K562 (cell line): Measurements from ENCODE around the gene CUL9. TPM values are rescaled to one million over a fixed set of nuclear protein-coding genes. Genes with fewer than 3 reads are reported as not detected.

Source experiments
- ATAC-seq: fragments of 200-7000 bp; cut with Tn5 transposase; 3 replicates; pipeline ENCODE4 v1.9.1; 2020; ENCODE audit warnings: moderate library complexity
- BruUV-seq: library from RNA; stranded (reverse); fragments of 400-500 nt; replicated peaks from 2 replicates; lab custom pipeline; 2021; lab: Mats Ljungman, UMichigan
- CTCF ChIA-PET: fragments of 300-600 bp; formaldehyde crosslinking; extraction: SDS; loops from one replicate; lab custom pipeline; 2021; ENCODE audit warnings: low intra/inter-chr PET ratio; lab: Yijun Ruan, JAX
- POLR2A ChIA-PET: fragments of 300-600, 350-650 bp; sonication (Branson Sonifier 250); formaldehyde crosslinking; extraction: SDS; loops from one replicate; lab custom pipeline; 2021; ENCODE audit warnings: antibody characterized with exemption, inconsistent platforms; lab: Yijun Ruan, JAX
- DNase-seq, 4 experiments: peaks; one replicate each; pipeline versions ENCODE4 v3.0.0 to v3.0.0-alpha.2; 2011 to 2018; ENCODE audit warnings: low spot score in 3 of 4, mixed read lengths in 3 of 4; ENCODE audit errors: extremely low read depth in 1 of 4
- FAIRE-seq: peaks from 2 replicates; lab custom pipeline; 2011; peaks lifted over from hg19 to GRCh38; lab: Jason Lieb, UNC
- H2AFZ ChIP-seq: 2 replicates; pipeline ENCODE4 v1.6.0; 2011; ENCODE audit warnings: low read depth, low read length, control low read depth, inconsistent platforms
- H3K27ac ChIP-seq: fragments of 200-600 bp; 3 replicates; pipeline ENCODE4 v1.8.0; 2011; ENCODE audit warnings: low read depth, mild to moderate bottlenecking, control low read depth, inconsistent platforms, low read length, moderate library complexity, mixed read lengths; ENCODE audit errors: extremely low read depth
- H3K27me3 ChIP-seq, 2 experiments: fragments of 300-600 bp in 1 of 2; 2 replicates in 1 of 2; 3 replicates in 1 of 2; pipeline versions ENCODE4 v1.6.0 to v1.8.0; 2011; ENCODE audit warnings: inconsistent platforms in 2 of 2, low read length in 2 of 2, mild to moderate bottlenecking in 1 of 2, mixed read lengths in 1 of 2, moderate library complexity in 1 of 2; ENCODE audit not compliant: control insufficient read depth in 2 of 2, insufficient read depth in 2 of 2
- H3K36me3 ChIP-seq: fragments of 300-600 bp; 3 replicates; pipeline ENCODE4 v1.8.0; 2011; ENCODE audit warnings: mild to moderate bottlenecking, low read length, inconsistent platforms; ENCODE audit not compliant: control insufficient read depth, insufficient read depth
- H3K4me1 ChIP-seq, 2 experiments: fragments of 200-600 bp in 1 of 2; replicated peaks in 1 of 2; 2 replicates in 1 of 2; 3 replicates in 1 of 2; pipeline versions ENCODE4 v1.5.1 to v1.8.0; 2011; ENCODE audit warnings: inconsistent platforms in 2 of 2, low read length in 2 of 2, mild to moderate bottlenecking in 1 of 2, mixed read lengths in 1 of 2, moderate library complexity in 1 of 2; ENCODE audit not compliant: control insufficient read depth in 2 of 2, insufficient read depth in 2 of 2
- H3K4me2 ChIP-seq: 2 replicates; pipeline ENCODE4 v1.6.1; 2011; ENCODE audit warnings: low read length, control low read depth, inconsistent platforms, mixed read lengths; ENCODE audit not compliant: insufficient read depth
- H3K4me3 ChIP-seq: fragments of 200-600 bp; sonication (generic), shearing (Covaris generic); 2 replicates; pipeline ENCODE4 v1.5.1; 2016; ENCODE audit warnings: control low read depth, inconsistent platforms
- H3K79me2 ChIP-seq: fragments of 200-600 bp; 3 replicates; pipeline ENCODE4 v1.8.0; 2011; ENCODE audit warnings: low read length, inconsistent platforms; ENCODE audit not compliant: control insufficient read depth, insufficient read depth
- H3K9ac ChIP-seq, 2 experiments: 2 replicates each; pipeline versions ENCODE4 v1.6.0 to v1.6.1; 2011; ENCODE audit warnings: low read depth in 2 of 2, low read length in 2 of 2, control low read depth in 1 of 2, inconsistent platforms in 1 of 2, mild to moderate bottlenecking in 1 of 2, mixed read lengths in 1 of 2; ENCODE audit not compliant: insufficient read depth in 1 of 2
- H3K9me1 ChIP-seq: one replicate; pipeline ENCODE4 v1.6.0; 2011; ENCODE audit warnings: inconsistent platforms, mild to moderate bottlenecking, low read length, moderate library complexity; ENCODE audit not compliant: control insufficient read depth, insufficient read depth
- H3K9me3 ChIP-seq: replicated peaks from 2 replicates; pipeline ENCODE4 v1.5.1; 2011; ENCODE audit warnings: low read depth, low read length, inconsistent platforms; ENCODE audit not compliant: control insufficient read depth, insufficient read depth
- H4K20me1 ChIP-seq: replicated peaks from 2 replicates; pipeline ENCODE4 v1.6.1; 2011; ENCODE audit warnings: low read length, inconsistent platforms, mixed read lengths; ENCODE audit not compliant: control insufficient read depth, insufficient read depth
- ATF1 ChIP-seq, 2 experiments: fragments of 450-650 bp in 1 of 2; IDR thresholded peaks; 2 replicates each; pipeline ENCODE4 v1.6.1; 2016; ENCODE audit warnings: missing compliant biosample characterization in 1 of 2, missing genetic modification characterization in 1 of 2
- CREM ChIP-seq: IDR thresholded peaks from 2 replicates; pipeline ENCODE4 v1.6.1; 2014; ENCODE audit warnings: antibody characterized with exemption, low read depth
- FIP1L1 ChIP-seq: fragments of 200-400 bp; formaldehyde crosslinking; IDR thresholded peaks from 2 replicates; pipeline ENCODE4 v1.6.1; 2018; ENCODE audit warnings: mild to moderate bottlenecking, low read depth, low read length; ENCODE audit not compliant: poor library complexity, severe bottlenecking
- HSF4 ChIP-seq: fragments of 250-450 bp; sonication (Bioruptor Pico); IDR thresholded peaks from 2 replicates; pipeline ENCODE4 v2.1.2; 2022; ENCODE audit warnings: mild to moderate bottlenecking, moderate library complexity, borderline replicate concordance
- KDM1A ChIP-seq, 2 experiments: fragments of 450-650 bp; IDR thresholded peaks; 2 replicates each; pipeline ENCODE4 v1.6.1; 2016; ENCODE audit warnings: mild to moderate bottlenecking in 2 of 2
- KDM4B ChIP-seq, 2 experiments: fragments of 450-650 bp in 1 of 2; sonication (generic) in 1 of 2; IDR thresholded peaks; 2 replicates each; pipeline ENCODE4 v1.6.1; 2016 to 2017; ENCODE audit warnings: borderline replicate concordance in 2 of 2, antibody characterized with exemption in 1 of 2, low read depth in 1 of 2, mild to moderate bottlenecking in 1 of 2
- KLF16 ChIP-seq: IDR thresholded peaks from 2 replicates; pipeline ENCODE4 v1.6.1; 2016; ENCODE audit warnings: antibody characterized with exemption
- MYC ChIP-seq, 2 experiments: fragments of 250-450 bp in 1 of 2; sonication (Bioruptor Pico) in 1 of 2; IDR thresholded peaks; 2 replicates each; pipeline versions ENCODE4 v1.5.1 to v1.6.1; 2012 to 2021; ENCODE audit warnings: low read depth in 2 of 2, borderline replicate concordance in 1 of 2, improper control_type of control experiment in 1 of 2, low read length in 1 of 2, mild to moderate bottlenecking in 1 of 2, moderate library complexity in 1 of 2
- NCOR1 ChIP-seq: fragments of 450-650 bp; IDR thresholded peaks from 2 replicates; pipeline ENCODE4 v1.6.1; 2016; ENCODE audit warnings: mild to moderate bottlenecking, moderate library complexity
- NONO ChIP-seq, 2 experiments: fragments of 200-400 bp in 1 of 2; fragments of 450-650 bp in 1 of 2; formaldehyde crosslinking in 1 of 2; IDR thresholded peaks; 2 replicates each; pipeline ENCODE4 v1.6.1; 2017; ENCODE audit warnings: low read depth in 2 of 2, mild to moderate bottlenecking in 2 of 2, moderate library complexity in 2 of 2, low read length in 1 of 2
- RAD21 ChIP-seq, 2 experiments: fragments of 250-450 bp in 1 of 2; fragments of 450-650 bp in 1 of 2; sonication (Bioruptor Pico) in 1 of 2; formaldehyde crosslinking in 1 of 2; IDR thresholded peaks in 1 of 2; conservative IDR thresholded peaks in 1 of 2; 2 replicates each; pipeline versions ENCODE4 v1.4.0 to v1.8.0; 2020 to 2022; ENCODE audit warnings: mild to moderate bottlenecking in 2 of 2, moderate library complexity in 1 of 2
- WGBS: fragments of 100-300 bp; shearing (Covaris generic); methylation state at CpG from one replicate; pipeline ENCODE4 v1.1.6; 2016; ENCODE audit warnings: low coverage, mixed read lengths; ENCODE audit not compliant: insufficient coverage; ENCODE audit errors: missing lambda C conversion rate; 5-methylcytosine and 5-hydroxymethylcytosine counted together
- in situ Hi-C: fragments of 300-500 bp; cut with MboI; formaldehyde crosslinking; loops from 4 replicates; pipeline ENCODE4 v1.15.0; 2018; ENCODE audit warnings: inconsistent platforms, mixed read lengths
- intact Hi-C: fragments of 100-400 bp; cut with micrococcal nuclease; formaldehyde crosslinking; loops from 2 replicates; pipeline ENCODE4 v1.14.2; 2022
- polyA plus RNA-seq, 8 experiments: library from polyadenylated mRNA; depleted of rRNA in 4 of 8; stranded (reverse) in 5 of 8; unstranded in 3 of 8; fragments of >200 nt; fragmentation: Nextera tagmentation in 2 of 8; fragmentation: Illumina TruSeq in 1 of 8; extraction: Ambion mirVana in 2 of 8; extraction: Trizol in 1 of 8; gene quantifications; 2 replicates each; pipeline versions ENCODE4 v1.2.1 to v1.2.3, GENCODE V29; 2011 to 2014; ENCODE audit warnings: inconsistent platforms in 1 of 8, missing spikeins in 1 of 8
- total RNA-seq, 7 experiments: library from RNA; depleted of rRNA in 6 of 7; stranded (reverse); fragments of >200 nt in 6 of 7; fragmentation: Illumina TruSeq in 2 of 7; extraction: Trizol in 2 of 7; gene quantifications; 2 replicates each; pipeline versions ENCODE4 v1.2.1 to v1.2.3, GENCODE V29; 2011 to 2021; ENCODE audit warnings: low replicate concordance in 1 of 7
- TF ChIP-seq, protein P1 (sequence below), 3 experiments: IDR thresholded peaks in 2 of 3; conservative IDR thresholded peaks in 1 of 3; 2 replicates each; pipeline ENCODE4 v1.5.1; 2011 to 2012; ENCODE audit warnings: low read length in 3 of 3, mild to moderate bottlenecking in 3 of 3, control low read depth in 2 of 3, improper control_type of control experiment in 1 of 3, inconsistent platforms in 1 of 3, low read depth in 1 of 3, mixed read lengths in 1 of 3, moderate library complexity in 1 of 3; ENCODE audit not compliant: insufficient read depth in 2 of 3
- TF ChIP-seq, protein P2 (sequence below): fragments of 150-350 bp; IDR thresholded peaks from 2 replicates; pipeline ENCODE4 v1.6.1; 2014; ENCODE audit warnings: low read depth, mild to moderate bottlenecking, low read length, borderline replicate concordance

Gene CUL9
- total and polyA plus RNA-seq, 9 of the 15 experiments (the other 6 are each of a cell fraction or from before 2014, with no cell fraction given): 0.50 to 20.7 (median 6.6) TPM

DNA sequence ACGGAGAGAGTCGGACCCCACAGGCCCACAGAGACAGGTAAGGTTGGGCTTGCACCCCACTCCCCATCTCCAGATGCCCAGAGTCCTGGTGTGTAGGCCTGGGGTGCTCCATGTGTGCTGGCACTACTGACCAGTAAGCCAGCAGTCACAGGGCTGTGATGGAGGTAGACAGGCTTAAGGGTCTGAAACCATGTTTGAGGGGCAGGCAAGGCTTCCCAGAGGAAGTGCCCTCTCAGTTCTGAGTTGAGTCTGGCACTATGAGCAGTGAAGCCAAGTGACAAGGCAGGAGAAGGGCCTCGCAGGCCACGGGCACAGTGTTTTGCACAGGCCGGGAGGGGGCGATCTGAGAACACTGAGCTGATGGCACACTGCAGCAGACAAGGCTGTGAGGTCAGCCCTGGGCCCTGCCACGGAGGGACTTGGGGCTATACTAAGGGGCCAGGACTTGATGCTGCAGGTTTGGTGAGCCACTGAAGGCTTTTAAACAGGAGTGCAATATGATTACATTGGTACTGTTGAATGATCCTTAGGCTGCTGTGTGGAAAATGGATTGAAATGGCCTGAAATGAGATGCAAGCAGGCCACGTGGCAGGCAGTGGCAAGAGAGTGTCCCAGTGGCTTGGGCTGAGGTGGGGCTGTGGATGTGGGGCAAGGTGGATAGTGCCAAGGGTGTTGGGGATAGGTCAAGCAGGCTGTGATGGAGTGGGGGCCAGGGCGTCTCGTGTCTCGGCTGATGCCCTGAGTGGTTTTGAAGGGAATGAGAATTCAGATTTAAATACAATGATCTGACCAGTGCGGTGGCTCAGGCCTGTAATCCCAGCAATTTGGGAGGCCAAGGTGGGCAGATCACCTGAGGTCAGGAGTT is 81.5 kb downstream of the CUL9 start:
- H3K9me1 ChIP-seq: no peaks in the 10 kb centered on the region
- peaks cover 5 to 15% of the 10 kb centered on the region in 2 experiments; a peak in 3 of 5 replicates for H3K27me3 ChIP-seq
- ATAC-seq (peak; percentile 94), FAIRE-seq (peak; percentile 89), DNase-seq (peak; percentile 79 to 89 (median 83))
- CTCF ChIA-PET: interaction anchor here (0.5 to 1.7 kb wide), 6 partner anchors 67 to 243 kb away, joined by 3 to 11 read pairs (median 4); no protein-coding TSS in a partner anchor
- WGBS: 33% methylated on average over 12 of the region's 12 CpGs
- in situ Hi-C loops (loop anchor here (5.0 kb wide), 1 partner anchor 229 kb away; no protein-coding TSS in a partner anchor), intact Hi-C loops (loop anchor here (1.0 to 10.0 kb wide), 5 partner anchors 71 to 811 kb away; no protein-coding TSS in a partner anchor)
- POLR2A ChIA-PET: interaction anchor here (0.6 to 1.6 kb wide), 7 partner anchors 9 to 298 kb away, joined by 3 to 7 read pairs (median 4); no protein-coding TSS in a partner anchor
- H3K9me3 ChIP-seq: no peaks in the 10 kb centered on the region
- H3K9ac ChIP-seq: peak overlapping the region in 1 of 2 experiments; percentile 40; a peak in 1 of 4 replicates
- H3K27ac ChIP-seq: no peak overlapping the region
- peaks cover 4% of the 10 kb centered on the region; the same call in 1 of the 2 replicates for H4K20me1 ChIP-seq
- H2AFZ ChIP-seq: peak overlapping the region; percentile 67
- H3K4me3 ChIP-seq: no peak overlapping the region
- peaks cover 16 to 40% of the 10 kb centered on the region in 2 experiments for H3K4me1 ChIP-seq
- H3K36me3 ChIP-seq: no peaks in the 10 kb centered on the region
- no peaks in the 10 kb centered on the region for H3K79me2 ChIP-seq
- no TSS peak for BruUV-seq
- H3K4me2 ChIP-seq: no peak overlapping the region
- peak; percentile 48; the same call in 1 of the 2 replicates for TF ChIP-seq KLF16
- TF ChIP-seq, protein P1, sequence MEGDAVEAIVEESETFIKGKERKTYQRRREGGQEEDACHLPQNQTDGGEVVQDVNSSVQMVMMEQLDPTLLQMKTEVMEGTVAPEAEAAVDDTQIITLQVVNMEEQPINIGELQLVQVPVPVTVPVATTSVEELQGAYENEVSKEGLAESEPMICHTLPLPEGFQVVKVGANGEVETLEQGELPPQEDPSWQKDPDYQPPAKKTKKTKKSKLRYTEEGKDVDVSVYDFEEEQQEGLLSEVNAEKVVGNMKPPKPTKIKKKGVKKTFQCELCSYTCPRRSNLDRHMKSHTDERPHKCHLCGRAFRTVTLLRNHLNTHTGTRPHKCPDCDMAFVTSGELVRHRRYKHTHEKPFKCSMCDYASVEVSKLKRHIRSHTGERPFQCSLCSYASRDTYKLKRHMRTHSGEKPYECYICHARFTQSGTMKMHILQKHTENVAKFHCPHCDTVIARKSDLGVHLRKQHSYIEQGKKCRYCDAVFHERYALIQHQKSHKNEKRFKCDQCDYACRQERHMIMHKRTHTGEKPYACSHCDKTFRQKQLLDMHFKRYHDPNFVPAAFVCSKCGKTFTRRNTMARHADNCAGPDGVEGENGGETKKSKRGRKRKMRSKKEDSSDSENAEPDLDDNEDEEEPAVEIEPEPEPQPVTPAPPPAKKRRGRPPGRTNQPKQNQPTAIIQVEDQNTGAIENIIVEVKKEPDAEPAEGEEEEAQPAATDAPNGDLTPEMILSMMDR (IDR thresholded peaks at IDR 0.05 in 2 of 3, conservative IDR thresholded peaks at IDR 0.05 in 1 of 3; ENCODE audit: insufficient read depth in 2 of 3, low read depth in 1 of 3, low read length in 3 of 3): peak; percentile 94 to 98 (median 96)
- TF ChIP-seq HSF4 (CRISPR knock-in tag): no peak
- peak; percentile 60 for TF ChIP-seq CREM
- no peak for TF ChIP-seq NCOR1
- TF ChIP-seq RAD21 (CRISPR knock-in tag; conservative IDR thresholded peaks at IDR 0.05 in 1 of 2, IDR thresholded peaks at IDR 0.05 in 1 of 2): peak; percentile 94 to 97
- TF ChIP-seq NONO (IDR thresholded peaks at IDR 0.05; ENCODE audit: low read depth in 2 of 2, low read length in 1 of 2): no peak
- no peak for TF ChIP-seq KDM1A (IDR thresholded peaks at IDR 0.05)
- no peak for TF ChIP-seq ATF1 (CRISPR knock-in tag; IDR thresholded peaks at IDR 0.05)
- TF ChIP-seq ATF1 (tag; IDR thresholded peaks at IDR 0.05): 0 out of 2 replicates have a peak, but pooled peaks have one; percentile 21
- TF ChIP-seq, protein P2, sequence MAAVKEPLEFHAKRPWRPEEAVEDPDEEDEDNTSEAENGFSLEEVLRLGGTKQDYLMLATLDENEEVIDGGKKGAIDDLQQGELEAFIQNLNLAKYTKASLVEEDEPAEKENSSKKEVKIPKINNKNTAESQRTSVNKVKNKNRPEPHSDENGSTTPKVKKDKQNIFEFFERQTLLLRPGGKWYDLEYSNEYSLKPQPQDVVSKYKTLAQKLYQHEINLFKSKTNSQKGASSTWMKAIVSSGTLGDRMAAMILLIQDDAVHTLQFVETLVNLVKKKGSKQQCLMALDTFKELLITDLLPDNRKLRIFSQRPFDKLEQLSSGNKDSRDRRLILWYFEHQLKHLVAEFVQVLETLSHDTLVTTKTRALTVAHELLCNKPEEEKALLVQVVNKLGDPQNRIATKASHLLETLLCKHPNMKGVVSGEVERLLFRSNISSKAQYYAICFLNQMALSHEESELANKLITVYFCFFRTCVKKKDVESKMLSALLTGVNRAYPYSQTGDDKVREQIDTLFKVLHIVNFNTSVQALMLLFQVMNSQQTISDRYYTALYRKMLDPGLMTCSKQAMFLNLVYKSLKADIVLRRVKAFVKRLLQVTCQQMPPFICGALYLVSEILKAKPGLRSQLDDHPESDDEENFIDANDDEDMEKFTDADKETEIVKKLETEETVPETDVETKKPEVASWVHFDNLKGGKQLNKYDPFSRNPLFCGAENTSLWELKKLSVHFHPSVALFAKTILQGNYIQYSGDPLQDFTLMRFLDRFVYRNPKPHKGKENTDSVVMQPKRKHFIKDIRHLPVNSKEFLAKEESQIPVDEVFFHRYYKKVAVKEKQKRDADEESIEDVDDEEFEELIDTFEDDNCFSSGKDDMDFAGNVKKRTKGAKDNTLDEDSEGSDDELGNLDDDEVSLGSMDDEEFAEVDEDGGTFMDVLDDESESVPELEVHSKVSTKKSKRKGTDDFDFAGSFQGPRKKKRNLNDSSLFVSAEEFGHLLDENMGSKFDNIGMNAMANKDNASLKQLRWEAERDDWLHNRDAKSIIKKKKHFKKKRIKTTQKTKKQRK: no peak
- peak; percentile 38; the same call in 1 of the 2 replicates for TF ChIP-seq MYC (IDR thresholded peaks at IDR 0.05; ENCODE audit: low read depth, low read length)
- TF ChIP-seq MYC (CRISPR knock-in tag; IDR thresholded peaks at IDR 0.05; ENCODE audit: borderline replicate concordance, low read depth): no peak
- 0 out of 4 replicates have a peak, but pooled peaks of 1 of the 2 experiments have one; percentile 50 for TF ChIP-seq KDM4B (IDR thresholded peaks at IDR 0.05; ENCODE audit: borderline replicate concordance in 2 of 2, low read depth in 1 of 2)
- TF ChIP-seq FIP1L1: no peak
